ENCODE data around the gene MAMDC2.

Gene MAMDC2

GRCh38 chr9:70257502-70257901 is 213.9 kb downstream of the MAMDC2 start:
- DNase-seq (ENCODE audit: extremely low read depth in 1 of 2, low read depth in 1 of 2), result no peak

- DNase-seq (ENCODE audit: extremely low read depth in 1 of 2, low read depth in 1 of 2), result peak; percentile 11 to 17
Observed at GRCh38 chr9:70257991-70258691, 214.5 kb downstream of the MAMDC2 start.

- peak; percentile 77 to 82 for DNase-seq (ENCODE audit: extremely low read depth in 1 of 2, low read depth in 1 of 2)
Observed at GRCh38 chr9:70258692-70259511, 215.3 kb downstream of the MAMDC2 start, which contains the start of gene SMC5. SMC5 (plus strand) TSS chr9:70258978; CDS start chr9:70259079, 101 bp downstream.

GRCh38 chr9:70259512-70259802 is 215.8 kb downstream of the MAMDC2 start:
- DNase-seq (ENCODE audit: extremely low read depth in 1 of 2, low read depth in 1 of 2), result no peak

GRCh38 chr9:70260007-70260443 is 216.4 kb downstream of the MAMDC2 start:
- DNase-seq (ENCODE audit: extremely low read depth in 1 of 2, low read depth in 1 of 2), result no peak

- DNase-seq (ENCODE audit: extremely low read depth in 1 of 2, low read depth in 1 of 2), result no peak
Observed at GRCh38 chr9:70260606-70261005, 217.0 kb downstream of the MAMDC2 start.

GRCh38 chr9:70261131-70261870 is 217.7 kb downstream of the MAMDC2 start:
- no peak for DNase-seq (ENCODE audit: extremely low read depth in 1 of 2, low read depth in 1 of 2)

- no peak for DNase-seq (ENCODE audit: extremely low read depth in 1 of 2, low read depth in 1 of 2)
Observed at GRCh38 chr9:70262366-70262765, 218.7 kb downstream of the MAMDC2 start.

- no peak for DNase-seq (ENCODE audit: extremely low read depth in 1 of 2, low read depth in 1 of 2)
Observed at GRCh38 chr9:70262948-70263347, 219.3 kb downstream of the MAMDC2 start.

GRCh38 chr9:70263421-70263820 is 219.8 kb downstream of the MAMDC2 start:
- DNase-seq (ENCODE audit: extremely low read depth in 1 of 2, low read depth in 1 of 2), result no peak

Measured in stimulated activated CD8-positive, alpha-beta memory T cell treated with anti-CD3 and anti-CD28 coated beads, Interleukin-7, amount 100 ng/mL, for 48 hours (primary cell).